Omental fat pad (tissue), 4 donors: ENCODE results near the gene FARP2. TPM values are rescaled to one million over a fixed set of nuclear protein-coding genes. Genes with fewer than 3 reads are reported as not detected.
"Not testable (repeated sequence)": the region's sequence is repeated elsewhere in the genome, so short reads cannot be mapped to it uniquely, and the experiment has no call there.

Experiments
- ATAC-seq: fragments of 150-250 bp; one replicate; pipeline ENCODE4 v1.9.1; 2016; ENCODE audit warnings: mild to moderate bottlenecking, moderate library complexity; ENCODE audit not compliant: low FRiP score
- DNase-seq: peaks from one replicate; pipeline ENCODE4 v3.0.0-alpha.2; 2019; ENCODE audit warnings: low spot score
- total RNA-seq, 4 donors: library from RNA; depleted of rRNA; stranded (reverse); fragments of >200 nt; gene quantifications; one replicate each; pipeline ENCODE4 v1.1.0, GENCODE V29; 2016
- TF ChIP-seq, protein P1 (sequence below), 3 donors: fragments of 450-650 bp; IDR thresholded peaks; one replicate each; pipeline ENCODE4 v1.5.1; 2016 to 2017; ENCODE audit warnings: antibody characterized with exemption in 3 of 3, mild to moderate bottlenecking in 3 of 3, moderate library complexity in 2 of 3

Gene FARP2
- total RNA-seq, 4 donors from 2014 or later = 27.6 to 65.8 (median 34.1) TPM

DNA sequence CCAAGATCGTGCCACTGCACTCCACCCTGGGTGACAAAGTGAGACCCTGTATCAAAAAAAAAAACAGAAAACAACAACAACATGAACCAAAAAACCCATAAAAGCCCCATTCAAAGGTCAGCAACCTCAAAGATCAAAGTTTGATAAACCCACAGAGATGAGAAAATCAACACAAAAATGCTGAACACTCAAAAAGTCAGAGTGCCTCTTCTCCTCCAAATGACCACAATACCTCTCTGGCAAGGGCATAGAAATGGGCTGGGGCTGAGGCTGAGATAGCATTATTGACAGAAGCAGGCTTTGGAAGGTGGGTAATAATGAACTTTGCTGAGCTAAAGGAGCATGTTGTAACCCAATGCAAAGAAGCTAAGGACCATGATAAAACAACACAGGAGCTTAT is 66.3 kb downstream of the FARP2 start:
- TF ChIP-seq, protein P1, sequence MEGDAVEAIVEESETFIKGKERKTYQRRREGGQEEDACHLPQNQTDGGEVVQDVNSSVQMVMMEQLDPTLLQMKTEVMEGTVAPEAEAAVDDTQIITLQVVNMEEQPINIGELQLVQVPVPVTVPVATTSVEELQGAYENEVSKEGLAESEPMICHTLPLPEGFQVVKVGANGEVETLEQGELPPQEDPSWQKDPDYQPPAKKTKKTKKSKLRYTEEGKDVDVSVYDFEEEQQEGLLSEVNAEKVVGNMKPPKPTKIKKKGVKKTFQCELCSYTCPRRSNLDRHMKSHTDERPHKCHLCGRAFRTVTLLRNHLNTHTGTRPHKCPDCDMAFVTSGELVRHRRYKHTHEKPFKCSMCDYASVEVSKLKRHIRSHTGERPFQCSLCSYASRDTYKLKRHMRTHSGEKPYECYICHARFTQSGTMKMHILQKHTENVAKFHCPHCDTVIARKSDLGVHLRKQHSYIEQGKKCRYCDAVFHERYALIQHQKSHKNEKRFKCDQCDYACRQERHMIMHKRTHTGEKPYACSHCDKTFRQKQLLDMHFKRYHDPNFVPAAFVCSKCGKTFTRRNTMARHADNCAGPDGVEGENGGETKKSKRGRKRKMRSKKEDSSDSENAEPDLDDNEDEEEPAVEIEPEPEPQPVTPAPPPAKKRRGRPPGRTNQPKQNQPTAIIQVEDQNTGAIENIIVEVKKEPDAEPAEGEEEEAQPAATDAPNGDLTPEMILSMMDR (IDR thresholded peaks at IDR 0.05) = no peak
- ATAC-seq = no peak
- no peak for DNase-seq

DNA sequence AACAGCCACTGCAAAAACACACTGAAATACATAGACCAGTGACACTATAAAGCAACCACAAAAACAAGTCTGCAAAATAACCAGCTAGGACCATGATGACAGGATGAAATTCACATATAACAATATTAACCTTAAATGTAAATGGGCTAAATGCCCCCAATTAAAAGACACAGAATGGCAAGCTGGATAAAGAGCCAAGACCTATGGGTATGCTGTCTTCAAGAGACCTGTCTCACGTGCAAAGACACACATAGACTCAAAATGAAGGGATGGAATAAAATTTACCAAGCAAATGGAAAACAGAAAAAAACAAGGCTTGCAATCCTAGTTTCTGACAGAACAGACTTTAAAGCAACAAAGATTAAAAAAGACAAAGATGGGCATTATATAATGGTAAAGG is 67.4 kb downstream of the FARP2 start:
- not testable (repeated sequence) for DNase-seq, ATAC-seq

- TF ChIP-seq, protein P1 (IDR thresholded peaks at IDR 0.05) = no peak
- ATAC-seq (no peak), DNase-seq (no peak)
Measured at GRCh38 chr2:241425368-241425767, 69.3 kb downstream of the FARP2 start.

GRCh38 chr2:241430178-241430577 is 74.1 kb downstream of the FARP2 start:
- TF ChIP-seq, protein P1 (IDR thresholded peaks at IDR 0.05) = no peak
- ATAC-seq (no peak), DNase-seq (no peak)

DNA sequence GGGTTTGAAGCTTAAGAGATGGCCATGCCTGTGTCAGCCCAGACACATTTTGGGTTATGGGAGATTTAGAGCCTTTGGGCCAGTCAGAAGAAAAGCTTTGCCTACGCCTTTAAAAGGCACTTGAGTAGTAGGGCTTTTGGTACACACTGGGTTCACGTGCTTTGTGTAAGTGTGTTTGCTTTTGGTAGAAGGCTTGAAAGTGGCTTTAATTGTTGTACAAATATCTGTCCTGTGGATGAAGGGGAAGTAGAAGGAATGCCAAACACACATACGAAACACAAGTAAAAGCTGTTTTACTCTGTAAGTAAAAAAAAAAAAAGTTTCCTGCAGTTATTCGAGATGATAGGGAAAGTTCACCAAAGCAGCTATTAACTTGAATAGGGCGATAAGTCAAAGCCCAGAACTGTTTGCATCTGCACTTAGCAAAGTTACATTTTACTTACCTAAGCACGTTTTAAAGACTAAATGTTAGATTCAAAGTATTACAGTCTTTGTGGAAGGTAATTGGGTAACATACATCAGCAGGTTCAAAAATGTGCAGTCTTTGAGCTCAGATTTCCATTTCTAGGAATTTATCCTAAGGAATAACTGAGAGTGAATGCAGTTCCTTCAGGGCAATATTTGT is 76.9 kb downstream of the FARP2 start:
- DNase-seq (no peak), ATAC-seq (no peak)
- TF ChIP-seq, protein P1 (IDR thresholded peaks at IDR 0.05) = no peak

DNA sequence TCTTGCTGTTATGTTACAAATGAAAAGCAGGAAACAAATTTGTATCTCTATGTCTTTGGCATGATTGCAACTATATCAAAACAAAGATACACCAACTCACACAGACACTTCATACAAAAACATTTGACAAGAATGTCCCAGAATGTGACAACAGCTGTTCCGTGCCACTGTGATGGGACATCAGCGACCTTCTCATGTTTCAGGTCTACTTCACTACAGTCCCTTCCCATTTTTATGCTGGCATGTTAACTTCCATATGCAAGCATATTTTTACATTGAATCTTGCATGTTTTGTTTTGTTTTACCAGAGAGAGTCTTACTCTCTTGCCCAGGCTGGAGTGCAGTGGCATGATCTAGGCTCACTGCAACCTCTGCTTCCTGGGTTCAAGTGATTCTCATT is 81.1 kb downstream of the FARP2 start:
- DNase-seq (no peak), ATAC-seq (no peak)
- TF ChIP-seq, protein P1 (IDR thresholded peaks at IDR 0.05) = no peak

GRCh38 chr2:241441492-241441891 is 85.4 kb downstream of the FARP2 start:
- TF ChIP-seq, protein P1 (IDR thresholded peaks at IDR 0.05) = no peak
- DNase-seq (no peak), ATAC-seq (no peak)
